ENCODE data around the gene PZP.

PZP gene

GRCh38 chr12:9118158-9118557 lies 90.0 kb downstream of the PZP start:
- no peak for TF ChIP-seq POLR2AphosphoS5 (IDR thresholded peaks at IDR 0.05; ENCODE audit: low read depth, low read length)
- no peak for TF ChIP-seq POLR2A (IDR thresholded peaks at IDR 0.05; ENCODE audit: low read depth, low read length)
- TF ChIP-seq TAF1 (IDR thresholded peaks at IDR 0.05; ENCODE audit: borderline replicate concordance, low read depth, low read length) = no peak

GRCh38 chr12:9115731-9116559 lies 92.2 kb downstream of the PZP start, which contains the start of gene A2M:
Gene A2M, minus strand, starts transcription at chr12:9115919. Its CDS starts 70 bp downstream, at chr12:9115849.
- FAIRE-seq (peak; percentile 71), DNase-seq (ENCODE audit: insufficient read length) (no peak)
- TF ChIP-seq POLR2AphosphoS5 (IDR thresholded peaks at IDR 0.05; ENCODE audit: low read depth, low read length) (no peak), TAF1 (IDR thresholded peaks at IDR 0.05; ENCODE audit: borderline replicate concordance, low read depth, low read length) (no peak), POLR2A (IDR thresholded peaks at IDR 0.05; ENCODE audit: low read depth, low read length) (no peak)

More at GRCh38 chr12:9118158-9118557, 90.0 kb downstream of the PZP start:
- no peak for DNase-seq (ENCODE audit: insufficient read length)
- peak; percentile 95 for FAIRE-seq

- no peak for TF ChIP-seq TAF1 (IDR thresholded peaks at IDR 0.05; ENCODE audit: borderline replicate concordance, low read depth, low read length)
- TF ChIP-seq POLR2AphosphoS5 (IDR thresholded peaks at IDR 0.05; ENCODE audit: low read depth, low read length) = no peak
- TF ChIP-seq POLR2A (IDR thresholded peaks at IDR 0.05; ENCODE audit: low read depth, low read length) = no peak
- DNase-seq (ENCODE audit: insufficient read length) (no peak), FAIRE-seq (no peak)
These were observed 93.2 kb downstream of the PZP start for GRCh38 chr12:9114946-9115345.

GRCh38 chr12:9113987-9114309 lies 94.2 kb downstream of the PZP start:
- DNase-seq (ENCODE audit: insufficient read length) (no peak), FAIRE-seq (no peak)
- TF ChIP-seq POLR2AphosphoS5 (IDR thresholded peaks at IDR 0.05; ENCODE audit: low read depth, low read length) = no peak
- TF ChIP-seq TAF1 (IDR thresholded peaks at IDR 0.05; ENCODE audit: borderline replicate concordance, low read depth, low read length) = no peak
- TF ChIP-seq POLR2A (IDR thresholded peaks at IDR 0.05; ENCODE audit: low read depth, low read length) = no peak

- FAIRE-seq (no peak), DNase-seq (ENCODE audit: insufficient read length) (no peak)
- TF ChIP-seq POLR2A (IDR thresholded peaks at IDR 0.05; ENCODE audit: low read depth, low read length) (no peak), TAF1 (IDR thresholded peaks at IDR 0.05; ENCODE audit: borderline replicate concordance, low read depth, low read length) (no peak), POLR2AphosphoS5 (IDR thresholded peaks at IDR 0.05; ENCODE audit: low read depth, low read length) (no peak)
These were observed 94.8 kb downstream of the PZP start for GRCh38 chr12:9113296-9113986.

- no peak for DNase-seq (ENCODE audit: insufficient read length)
- FAIRE-seq = no peak
- TF ChIP-seq POLR2A (IDR thresholded peaks at IDR 0.05; ENCODE audit: low read depth, low read length) (no peak), POLR2AphosphoS5 (IDR thresholded peaks at IDR 0.05; ENCODE audit: low read depth, low read length) (no peak), TAF1 (IDR thresholded peaks at IDR 0.05; ENCODE audit: borderline replicate concordance, low read depth, low read length) (no peak)
These were observed 95.9 kb downstream of the PZP start for GRCh38 chr12:9112076-9112853.

GRCh38 chr12:9111525-9111924 lies 96.7 kb downstream of the PZP start:
- TF ChIP-seq POLR2A (IDR thresholded peaks at IDR 0.05; ENCODE audit: low read depth, low read length) (no peak), POLR2AphosphoS5 (IDR thresholded peaks at IDR 0.05; ENCODE audit: low read depth, low read length) (no peak), TAF1 (IDR thresholded peaks at IDR 0.05; ENCODE audit: borderline replicate concordance, low read depth, low read length) (no peak)
- FAIRE-seq = no peak
- no peak for DNase-seq (ENCODE audit: insufficient read length)

- TF ChIP-seq POLR2A (IDR thresholded peaks at IDR 0.05; ENCODE audit: low read depth, low read length) (no peak), TAF1 (IDR thresholded peaks at IDR 0.05; ENCODE audit: borderline replicate concordance, low read depth, low read length) (no peak), POLR2AphosphoS5 (IDR thresholded peaks at IDR 0.05; ENCODE audit: low read depth, low read length) (no peak)
- DNase-seq (ENCODE audit: insufficient read length) (no peak), FAIRE-seq (no peak)
These were observed 98.3 kb downstream of the PZP start for GRCh38 chr12:9109737-9110491.

GRCh38 chr12:9109213-9109522 lies 99.0 kb downstream of the PZP start:
- TF ChIP-seq POLR2A (IDR thresholded peaks at IDR 0.05; ENCODE audit: low read depth, low read length) = no peak
- no peak for TF ChIP-seq POLR2AphosphoS5 (IDR thresholded peaks at IDR 0.05; ENCODE audit: low read depth, low read length)
- no peak for TF ChIP-seq TAF1 (IDR thresholded peaks at IDR 0.05; ENCODE audit: borderline replicate concordance, low read depth, low read length)
- FAIRE-seq (no peak), DNase-seq (ENCODE audit: insufficient read length) (no peak)

GRCh38 chr12:9108504-9109212 lies 99.5 kb downstream of the PZP start:
- TF ChIP-seq TAF1 (IDR thresholded peaks at IDR 0.05; ENCODE audit: borderline replicate concordance, low read depth, low read length) (no peak), POLR2A (IDR thresholded peaks at IDR 0.05; ENCODE audit: low read depth, low read length) (no peak), POLR2AphosphoS5 (IDR thresholded peaks at IDR 0.05; ENCODE audit: low read depth, low read length) (no peak)
- FAIRE-seq = no peak
- DNase-seq (ENCODE audit: insufficient read length) = no peak

All from GM12892 (cell line).